ENCODE results near the gene SULT4A1. TPM values are rescaled to one million over a fixed set of nuclear protein-coding genes. Genes with fewer than 3 reads are reported as not detected.

SULT4A1 gene
- total and polyA plus RNA-seq, 2 of the 8 experiments (the other 6 are each of a cell fraction or from before 2014, with no cell fraction given), result 9.1 to 11.8 TPM

DNA sequence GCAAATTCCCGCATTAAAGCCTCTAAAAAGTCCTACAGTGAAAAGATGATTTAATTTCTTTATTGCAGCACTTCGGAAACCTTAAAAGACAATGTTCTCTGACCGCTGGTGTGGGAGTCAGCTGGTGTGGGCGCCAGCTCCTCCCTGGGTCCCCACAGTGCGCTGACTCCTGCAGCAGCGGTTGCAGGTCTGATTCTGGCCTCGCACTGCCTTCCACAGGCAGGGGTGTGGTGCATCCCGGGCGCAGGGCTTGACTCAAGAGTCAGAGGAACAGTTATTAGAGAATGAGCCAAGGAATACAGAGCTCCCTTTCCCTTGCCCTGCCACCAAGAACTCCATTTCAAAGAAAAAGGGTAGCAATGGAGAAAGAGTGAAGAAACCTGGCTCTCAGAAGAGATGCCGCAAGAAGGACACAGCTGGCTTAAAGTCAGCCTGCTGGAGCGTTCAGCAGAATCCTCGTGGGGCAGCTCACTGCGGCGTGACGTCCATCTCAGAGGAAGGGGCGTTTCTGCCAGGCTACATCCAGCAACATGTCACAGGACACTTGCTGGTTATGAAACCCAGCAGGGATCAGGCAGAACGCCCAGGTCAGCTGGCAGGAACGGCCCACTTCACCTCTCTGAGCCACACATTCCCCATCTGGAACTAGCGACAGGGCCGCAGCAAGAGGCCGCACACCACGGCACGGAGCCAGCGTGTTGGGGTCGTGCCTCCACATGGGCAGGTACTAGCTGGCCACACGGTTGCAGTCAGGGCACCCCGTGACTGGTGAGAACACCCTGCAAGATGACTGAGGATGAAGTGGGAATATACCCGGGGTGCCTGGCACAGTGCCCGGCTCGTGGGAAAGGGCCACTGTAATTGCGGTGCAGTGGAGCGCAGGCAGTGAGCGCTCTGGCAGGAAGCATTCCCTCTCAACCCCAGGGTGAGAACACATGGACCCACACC lies 32.1 kb downstream of the SULT4A1 start (continued):
- no peak for TF ChIP-seq CBX8 (IDR thresholded peaks at IDR 0.05; ENCODE audit: borderline replicate concordance, low read depth, low read length)
- no peak for TF ChIP-seq CBX5 (IDR thresholded peaks at IDR 0.05; ENCODE audit: low read depth, low read length)
- TF ChIP-seq CTBP2 (IDR thresholded peaks at IDR 0.05; ENCODE audit: borderline replicate concordance, insufficient read depth, insufficient read length, low read length), result no peak
- TF ChIP-seq, protein P1, sequence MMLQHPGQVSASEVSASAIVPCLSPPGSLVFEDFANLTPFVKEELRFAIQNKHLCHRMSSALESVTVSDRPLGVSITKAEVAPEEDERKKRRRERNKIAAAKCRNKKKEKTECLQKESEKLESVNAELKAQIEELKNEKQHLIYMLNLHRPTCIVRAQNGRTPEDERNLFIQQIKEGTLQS (IDR thresholded peaks at IDR 0.05; ENCODE audit: insufficient read depth, low read depth, low read length), result no peak
- TF ChIP-seq, protein P2, sequence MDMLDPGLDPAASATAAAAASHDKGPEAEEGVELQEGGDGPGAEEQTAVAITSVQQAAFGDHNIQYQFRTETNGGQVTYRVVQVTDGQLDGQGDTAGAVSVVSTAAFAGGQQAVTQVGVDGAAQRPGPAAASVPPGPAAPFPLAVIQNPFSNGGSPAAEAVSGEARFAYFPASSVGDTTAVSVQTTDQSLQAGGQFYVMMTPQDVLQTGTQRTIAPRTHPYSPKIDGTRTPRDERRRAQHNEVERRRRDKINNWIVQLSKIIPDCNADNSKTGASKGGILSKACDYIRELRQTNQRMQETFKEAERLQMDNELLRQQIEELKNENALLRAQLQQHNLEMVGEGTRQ (IDR thresholded peaks at IDR 0.05; ENCODE audit: low read length), result no peak
- no peak for TF ChIP-seq ASH2L (IDR thresholded peaks at IDR 0.05; ENCODE audit: low read length)
- TF ChIP-seq POU5F1 (IDR thresholded peaks at IDR 0.05; ENCODE audit: low read depth, low read length), result no peak
